Astrocyte (in vitro differentiated cells and primary cell): ENCODE measurements around the gene CDS1.

Source experiments
- CTCF ChIP-seq: IDR thresholded peaks from 2 replicates; pipeline ENCODE4 v1.5.1; 2011; ENCODE audit warnings: low read depth, mild to moderate bottlenecking, inconsistent platforms, low read length, moderate library complexity; ENCODE audit not compliant: insufficient read depth
- EZH2 ChIP-seq: IDR thresholded peaks from 2 replicates; pipeline ENCODE4 v1.6.1; 2012; ENCODE audit warnings: mild to moderate bottlenecking, low read length, inconsistent platforms; ENCODE audit not compliant: insufficient read depth

GRCh38 chr4:84685105-84685504, 102.2 kb downstream of the CDS1 start:
- TF ChIP-seq CTCF (no peak), EZH2 (no peak)
